Measurements from ENCODE around the gene STAMBP.

Gene STAMBP

DNA sequence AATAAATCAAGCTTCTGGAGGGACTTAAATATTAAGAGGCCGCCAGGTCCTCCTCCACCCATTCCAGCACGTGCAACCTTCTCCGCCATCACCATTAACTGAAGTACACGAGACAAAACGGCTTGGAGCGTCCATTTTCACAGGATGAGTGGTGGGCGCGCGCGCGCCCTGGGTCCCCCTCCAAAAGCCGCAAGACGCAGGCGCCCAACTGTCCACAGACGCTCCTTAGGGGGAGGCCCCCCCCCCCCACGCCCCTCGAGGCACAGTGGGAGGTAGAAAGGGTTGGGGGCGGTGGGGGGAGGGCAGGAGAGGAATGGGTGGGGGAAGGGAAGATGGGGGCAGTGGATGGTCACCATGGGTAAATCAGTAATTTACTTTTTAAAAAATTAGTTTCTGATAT, 10.5 kb upstream of the STAMBP start:
- CTCF ChIA-PET: no interaction called here
- POLR2A ChIA-PET: no interaction called here
- DNase-seq (ENCODE audit: extremely low spot score): no peak
- TF ChIP-seq BHLHE40 (IDR thresholded peaks at IDR 0.05; ENCODE audit: borderline replicate concordance) (no peak), HDGF (IDR thresholded peaks at IDR 0.05; ENCODE audit: borderline replicate concordance) (no peak), ZNF384 (IDR thresholded peaks at IDR 0.05) (no peak), NFRKB (IDR thresholded peaks at IDR 0.05) (no peak), FOXA1 (IDR thresholded peaks at IDR 0.05) (no peak), FOXM1 (IDR thresholded peaks at IDR 0.05; ENCODE audit: borderline replicate concordance) (no peak), ARNT (IDR thresholded peaks at IDR 0.05) (no peak), TARDBP (IDR thresholded peaks at IDR 0.05) (no peak), SP1 (IDR thresholded peaks at IDR 0.05) (no peak), SUZ12 (IDR thresholded peaks at IDR 0.05) (no peak), ELF4 (IDR thresholded peaks at IDR 0.05) (no peak), L3MBTL2 (conservative IDR thresholded peaks at IDR 0.05) (no peak)
- TF ChIP-seq, protein P1, sequence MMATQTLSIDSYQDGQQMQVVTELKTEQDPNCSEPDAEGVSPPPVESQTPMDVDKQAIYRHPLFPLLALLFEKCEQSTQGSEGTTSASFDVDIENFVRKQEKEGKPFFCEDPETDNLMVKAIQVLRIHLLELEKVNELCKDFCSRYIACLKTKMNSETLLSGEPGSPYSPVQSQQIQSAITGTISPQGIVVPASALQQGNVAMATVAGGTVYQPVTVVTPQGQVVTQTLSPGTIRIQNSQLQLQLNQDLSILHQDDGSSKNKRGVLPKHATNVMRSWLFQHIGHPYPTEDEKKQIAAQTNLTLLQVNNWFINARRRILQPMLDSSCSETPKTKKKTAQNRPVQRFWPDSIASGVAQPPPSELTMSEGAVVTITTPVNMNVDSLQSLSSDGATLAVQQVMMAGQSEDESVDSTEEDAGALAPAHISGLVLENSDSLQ (IDR thresholded peaks at IDR 0.05): no peak

DNA sequence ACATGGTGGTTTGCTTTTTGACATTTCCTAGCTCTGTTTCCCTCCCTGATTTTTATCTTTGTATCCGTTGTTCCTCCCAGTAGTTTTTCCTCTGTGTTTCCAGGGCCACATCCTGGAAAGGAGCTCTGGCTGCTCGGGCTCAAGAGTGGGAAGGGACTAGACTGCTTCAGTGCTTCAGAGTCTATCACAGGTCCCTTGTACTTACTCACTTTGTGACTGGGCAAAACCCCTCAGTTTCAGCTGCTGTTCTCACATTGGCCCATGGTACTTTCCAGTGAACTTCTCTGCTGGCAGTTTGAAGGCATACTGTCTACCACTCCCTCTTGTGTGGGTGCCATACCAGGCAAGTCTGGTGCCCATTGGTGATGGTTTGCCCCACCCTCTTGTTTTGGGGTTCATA, 7.5 kb upstream of the STAMBP start:
- POLR2A ChIA-PET: no interaction called here
- TF ChIP-seq ARNT (IDR thresholded peaks at IDR 0.05) (no peak), NFRKB (IDR thresholded peaks at IDR 0.05) (no peak), LEF1 (IDR thresholded peaks at IDR 0.05; ENCODE audit: borderline replicate concordance) (no peak), FOXK2 (IDR thresholded peaks at IDR 0.05) (no peak), TARDBP (IDR thresholded peaks at IDR 0.05) (no peak), SP1 (IDR thresholded peaks at IDR 0.05) (no peak), FOXA1 (IDR thresholded peaks at IDR 0.05) (no peak), FOXM1 (IDR thresholded peaks at IDR 0.05; ENCODE audit: borderline replicate concordance) (no peak), CTBP1 (IDR thresholded peaks at IDR 0.05; ENCODE audit: borderline replicate concordance) (no peak), ZNF384 (IDR thresholded peaks at IDR 0.05) (no peak), HDGF (IDR thresholded peaks at IDR 0.05; ENCODE audit: borderline replicate concordance) (no peak), BHLHE40 (IDR thresholded peaks at IDR 0.05; ENCODE audit: borderline replicate concordance) (no peak), SUZ12 (IDR thresholded peaks at IDR 0.05) (no peak), ELF4 (IDR thresholded peaks at IDR 0.05) (no peak), L3MBTL2 (conservative IDR thresholded peaks at IDR 0.05) (no peak)
- TF ChIP-seq, protein P1 (IDR thresholded peaks at IDR 0.05): no peak
- CTCF ChIA-PET: no interaction called here
- no peak for DNase-seq (ENCODE audit: extremely low spot score)

DNA sequence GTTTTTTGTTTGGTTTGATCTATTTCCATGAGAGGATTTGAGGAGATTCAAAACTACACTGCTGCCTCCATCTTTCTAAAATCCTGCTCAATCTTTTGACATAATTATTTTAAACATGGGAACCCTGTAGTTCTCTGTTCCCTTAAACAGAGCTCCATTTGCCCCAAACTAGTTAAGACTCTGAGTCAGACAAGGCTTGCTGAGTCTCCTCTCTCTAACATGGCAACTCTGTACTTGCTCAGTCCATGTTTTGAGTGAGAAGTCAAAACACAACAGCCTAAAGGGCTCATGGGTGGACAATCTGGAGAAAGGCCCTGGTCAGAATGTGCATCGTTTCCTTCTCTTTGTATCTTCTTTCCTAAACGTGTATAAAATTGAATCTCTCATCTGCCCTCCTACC, 7.1 kb upstream of the STAMBP start:
- DNase-seq (ENCODE audit: extremely low spot score): no peak
- CTCF ChIA-PET: interaction anchor here (0.7 kb wide), 1 partner anchor 358 kb away, joined by 4 read pairs; no protein-coding TSS in a partner anchor
- TF ChIP-seq FOXK2 (IDR thresholded peaks at IDR 0.05) (no peak), FOXA1 (IDR thresholded peaks at IDR 0.05) (no peak), L3MBTL2 (conservative IDR thresholded peaks at IDR 0.05) (no peak), ZNF384 (IDR thresholded peaks at IDR 0.05) (no peak), ELF4 (IDR thresholded peaks at IDR 0.05) (no peak), ARNT (IDR thresholded peaks at IDR 0.05) (no peak), NFRKB (IDR thresholded peaks at IDR 0.05) (no peak), LEF1 (IDR thresholded peaks at IDR 0.05; ENCODE audit: borderline replicate concordance) (no peak), TARDBP (IDR thresholded peaks at IDR 0.05) (no peak), HDGF (IDR thresholded peaks at IDR 0.05; ENCODE audit: borderline replicate concordance) (no peak), SP1 (IDR thresholded peaks at IDR 0.05) (no peak), BHLHE40 (IDR thresholded peaks at IDR 0.05; ENCODE audit: borderline replicate concordance) (no peak), SUZ12 (IDR thresholded peaks at IDR 0.05) (no peak), CTBP1 (IDR thresholded peaks at IDR 0.05; ENCODE audit: borderline replicate concordance) (no peak), FOXM1 (IDR thresholded peaks at IDR 0.05; ENCODE audit: borderline replicate concordance) (no peak)
- TF ChIP-seq, protein P1 (IDR thresholded peaks at IDR 0.05): no peak
- POLR2A ChIA-PET: no interaction called here

GRCh38 chr2:73822276-73822675, 6.5 kb upstream of the STAMBP start:
- DNase-seq (ENCODE audit: extremely low spot score): no peak
- CTCF ChIA-PET: interaction anchor here (0.6 to 3.2 kb wide), 3 partner anchors 358 to 513 kb away, joined by 3 to 10 read pairs (median 4); no protein-coding TSS in a partner anchor
- POLR2A ChIA-PET: no interaction called here
- no peak for TF ChIP-seq L3MBTL2 (conservative IDR thresholded peaks at IDR 0.05)
- TF ChIP-seq ELF4 (IDR thresholded peaks at IDR 0.05): no peak
- TF ChIP-seq, protein P1 (IDR thresholded peaks at IDR 0.05): no peak
- no peak for TF ChIP-seq SUZ12 (IDR thresholded peaks at IDR 0.05)
- no peak for TF ChIP-seq FOXK2 (IDR thresholded peaks at IDR 0.05)
- no peak for TF ChIP-seq LEF1 (IDR thresholded peaks at IDR 0.05; ENCODE audit: borderline replicate concordance)
- TF ChIP-seq SP1 (IDR thresholded peaks at IDR 0.05): no peak
- no peak for TF ChIP-seq NFRKB (IDR thresholded peaks at IDR 0.05)
- TF ChIP-seq CTBP1 (IDR thresholded peaks at IDR 0.05; ENCODE audit: borderline replicate concordance): no peak
- no peak for TF ChIP-seq BHLHE40 (IDR thresholded peaks at IDR 0.05; ENCODE audit: borderline replicate concordance)
- TF ChIP-seq TARDBP (IDR thresholded peaks at IDR 0.05): no peak
- TF ChIP-seq FOXA1 (IDR thresholded peaks at IDR 0.05): no peak
- TF ChIP-seq ARNT (IDR thresholded peaks at IDR 0.05): no peak
- no peak for TF ChIP-seq ZNF384 (IDR thresholded peaks at IDR 0.05)
- no peak for TF ChIP-seq HDGF (IDR thresholded peaks at IDR 0.05; ENCODE audit: borderline replicate concordance)
- TF ChIP-seq FOXM1 (IDR thresholded peaks at IDR 0.05; ENCODE audit: borderline replicate concordance): no peak

DNA sequence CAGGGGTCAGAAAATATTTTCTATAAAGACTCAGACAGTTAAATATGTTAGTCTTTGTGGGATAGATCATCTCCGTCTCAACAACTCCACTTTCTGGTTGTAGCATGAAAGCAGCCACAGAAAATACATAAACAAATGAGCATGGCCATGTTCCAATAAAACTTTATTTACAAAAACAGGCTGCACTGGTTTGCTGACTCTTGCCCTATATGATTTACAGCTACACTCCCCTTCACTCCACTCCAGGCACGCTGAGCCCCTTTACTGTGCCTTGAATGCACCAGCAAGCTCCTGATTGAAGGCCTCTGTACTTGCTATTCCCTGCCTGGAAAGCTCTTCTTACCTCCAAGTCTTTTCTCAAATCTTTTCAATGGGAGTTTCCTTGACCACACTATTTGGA, 5.8 kb upstream of the STAMBP start:
- CTCF ChIA-PET: interaction anchor here (3.2 kb wide), 1 partner anchor 512 kb away, joined by 10 read pairs; no protein-coding TSS in a partner anchor
- POLR2A ChIA-PET: no interaction called here
- no peak for DNase-seq (ENCODE audit: extremely low spot score)
- TF ChIP-seq LEF1 (IDR thresholded peaks at IDR 0.05; ENCODE audit: borderline replicate concordance) (no peak), FOXM1 (IDR thresholded peaks at IDR 0.05; ENCODE audit: borderline replicate concordance) (no peak), HDGF (IDR thresholded peaks at IDR 0.05; ENCODE audit: borderline replicate concordance) (no peak), FOXK2 (IDR thresholded peaks at IDR 0.05) (no peak), CTBP1 (IDR thresholded peaks at IDR 0.05; ENCODE audit: borderline replicate concordance) (no peak), NFRKB (IDR thresholded peaks at IDR 0.05) (no peak), ZNF384 (IDR thresholded peaks at IDR 0.05) (no peak), SP1 (IDR thresholded peaks at IDR 0.05) (no peak), BHLHE40 (IDR thresholded peaks at IDR 0.05; ENCODE audit: borderline replicate concordance) (no peak), ELF4 (IDR thresholded peaks at IDR 0.05) (no peak), L3MBTL2 (conservative IDR thresholded peaks at IDR 0.05) (no peak), TARDBP (IDR thresholded peaks at IDR 0.05) (no peak), ARNT (IDR thresholded peaks at IDR 0.05) (no peak), SUZ12 (IDR thresholded peaks at IDR 0.05) (no peak)
- TF ChIP-seq, protein P1 (IDR thresholded peaks at IDR 0.05): no peak
